ENCODE data around the gene SLC35B1.
"Not testable (repeated sequence)": the region's sequence is repeated elsewhere in the genome, so short reads cannot be mapped to it uniquely, and the experiment has no call there.

Gene SLC35B1

GRCh38 chr17:49677134-49677932 is 30.4 kb downstream of the SLC35B1 start:
- Histone ChIP-seq H3K4me3 (ENCODE audit: low read length) (peak overlapping the region; percentile 75), H3K9ac (ENCODE audit: low read depth, low read length) (peak overlapping the region; percentile 88), H3K27me3 (ENCODE audit: control insufficient read depth, insufficient read depth, low read length) (peaks cover 6% of the 10 kb centered on the region), H3K4me1 (ENCODE audit: control insufficient read depth, insufficient read depth, low read length) (peaks cover 17% of the 10 kb centered on the region), H3K9me3 (replicated peaks; ENCODE audit: low read length) (no peaks in the 10 kb centered on the region), H3K4me2 (ENCODE audit: low read length) (peak overlapping the region; percentile 87), H3K36me3 (ENCODE audit: insufficient read depth, low read length) (peaks cover 8% of the 10 kb centered on the region)

- Histone ChIP-seq H3K36me3 (ENCODE audit: insufficient read depth, low read length) (peaks cover 8% of the 10 kb centered on the region), H3K9ac (ENCODE audit: low read depth, low read length) (peak overlapping the region; percentile 88), H3K4me3 (ENCODE audit: low read length) (peak overlapping the region; percentile 75), H3K27me3 (ENCODE audit: control insufficient read depth, insufficient read depth, low read length) (peaks cover 3% of the 10 kb centered on the region), H3K4me2 (ENCODE audit: low read length) (peak overlapping the region; percentile 87), H3K9me3 (replicated peaks; ENCODE audit: low read length) (no peaks in the 10 kb centered on the region), H3K4me1 (ENCODE audit: control insufficient read depth, insufficient read depth, low read length) (peaks cover 17% of the 10 kb centered on the region)
Observed at GRCh38 chr17:49676276-49676868, 31.4 kb downstream of the SLC35B1 start.

- Histone ChIP-seq H3K27me3 (ENCODE audit: control insufficient read depth, insufficient read depth, low read length) (no peaks in the 10 kb centered on the region), H3K36me3 (ENCODE audit: insufficient read depth, low read length) (peaks cover 8% of the 10 kb centered on the region), H3K9ac (ENCODE audit: low read depth, low read length) (no peak overlapping the region), H3K4me1 (ENCODE audit: control insufficient read depth, insufficient read depth, low read length) (peaks cover 25% of the 10 kb centered on the region), H3K9me3 (replicated peaks; ENCODE audit: low read length) (no peaks in the 10 kb centered on the region), H3K4me2 (ENCODE audit: low read length) (peak overlapping the region; percentile 12), H3K4me3 (ENCODE audit: low read length) (no peak overlapping the region)
Observed at GRCh38 chr17:49674507-49674906, 33.3 kb downstream of the SLC35B1 start.

- not testable (repeated sequence) for H3K4me2 ChIP-seq (ENCODE audit: low read length); H3K9ac ChIP-seq (ENCODE audit: low read depth, low read length); H3K27me3 ChIP-seq (ENCODE audit: control insufficient read depth, insufficient read depth, low read length); H3K4me3 ChIP-seq (ENCODE audit: low read length); H3K9me3 ChIP-seq (replicated peaks; ENCODE audit: low read length); H3K36me3 ChIP-seq (ENCODE audit: insufficient read depth, low read length)
- peaks cover 25% of the 10 kb centered on the region for H3K4me1 ChIP-seq (ENCODE audit: control insufficient read depth, insufficient read depth, low read length)
Observed at GRCh38 chr17:49673679-49674078, 34.1 kb downstream of the SLC35B1 start.

- Histone ChIP-seq H3K9me3 (replicated peaks; ENCODE audit: low read length) (no peaks in the 10 kb centered on the region), H3K4me3 (ENCODE audit: low read length) (no peak overlapping the region), H3K4me2 (ENCODE audit: low read length) (no peak overlapping the region), H3K36me3 (ENCODE audit: insufficient read depth, low read length) (peaks cover 8% of the 10 kb centered on the region), H3K27me3 (ENCODE audit: control insufficient read depth, insufficient read depth, low read length) (no peaks in the 10 kb centered on the region), H3K9ac (ENCODE audit: low read depth, low read length) (no peak overlapping the region), H3K4me1 (ENCODE audit: control insufficient read depth, insufficient read depth, low read length) (peaks cover 8% of the 10 kb centered on the region)
Observed at GRCh38 chr17:49670641-49671040, 37.1 kb downstream of the SLC35B1 start.

- Histone ChIP-seq H3K27me3 (ENCODE audit: control insufficient read depth, insufficient read depth, low read length) (no peaks in the 10 kb centered on the region), H3K4me3 (ENCODE audit: low read length) (no peak overlapping the region), H3K36me3 (ENCODE audit: insufficient read depth, low read length) (peaks cover 5% of the 10 kb centered on the region), H3K9me3 (replicated peaks; ENCODE audit: low read length) (no peaks in the 10 kb centered on the region), H3K4me1 (ENCODE audit: control insufficient read depth, insufficient read depth, low read length) (peaks cover 8% of the 10 kb centered on the region), H3K9ac (ENCODE audit: low read depth, low read length) (no peak overlapping the region), H3K4me2 (ENCODE audit: low read length) (no peak overlapping the region)
Observed at GRCh38 chr17:49670002-49670401, 37.8 kb downstream of the SLC35B1 start.

GRCh38 chr17:49667854-49668253 is 39.9 kb downstream of the SLC35B1 start:
- Histone ChIP-seq H3K9me3 (replicated peaks; ENCODE audit: low read length) (no peaks in the 10 kb centered on the region), H3K9ac (ENCODE audit: low read depth, low read length) (no peak overlapping the region), H3K4me1 (ENCODE audit: control insufficient read depth, insufficient read depth, low read length) (peaks cover 8% of the 10 kb centered on the region), H3K36me3 (ENCODE audit: insufficient read depth, low read length) (peaks cover 4% of the 10 kb centered on the region), H3K4me2 (ENCODE audit: low read length) (no peak overlapping the region), H3K27me3 (ENCODE audit: control insufficient read depth, insufficient read depth, low read length) (no peaks in the 10 kb centered on the region), H3K4me3 (ENCODE audit: low read length) (no peak overlapping the region)

GRCh38 chr17:49664706-49665211 is 43.0 kb downstream of the SLC35B1 start:
- peaks cover 6% of the 10 kb centered on the region for H3K36me3 ChIP-seq (ENCODE audit: insufficient read depth, low read length)
- H3K4me2 ChIP-seq (ENCODE audit: low read length), result no peak overlapping the region
- no peaks in the 10 kb centered on the region for H3K27me3 ChIP-seq (ENCODE audit: control insufficient read depth, insufficient read depth, low read length)
- H3K9me3 ChIP-seq (replicated peaks; ENCODE audit: low read length), result no peaks in the 10 kb centered on the region
- no peaks in the 10 kb centered on the region for H3K4me1 ChIP-seq (ENCODE audit: control insufficient read depth, insufficient read depth, low read length)
- H3K9ac ChIP-seq (ENCODE audit: low read depth, low read length), result no peak overlapping the region
- no peak overlapping the region for H3K4me3 ChIP-seq (ENCODE audit: low read length)

GRCh38 chr17:49659661-49660382 is 47.9 kb downstream of the SLC35B1 start:
- Histone ChIP-seq H3K4me1 (ENCODE audit: control insufficient read depth, insufficient read depth, low read length) (no peaks in the 10 kb centered on the region), H3K4me2 (ENCODE audit: low read length) (no peak overlapping the region), H3K4me3 (ENCODE audit: low read length) (no peak overlapping the region), H3K9ac (ENCODE audit: low read depth, low read length) (no peak overlapping the region), H3K9me3 (replicated peaks; ENCODE audit: low read length) (no peaks in the 10 kb centered on the region), H3K36me3 (ENCODE audit: insufficient read depth, low read length) (peaks cover 6% of the 10 kb centered on the region), H3K27me3 (ENCODE audit: control insufficient read depth, insufficient read depth, low read length) (no peaks in the 10 kb centered on the region)

GRCh38 chr17:49656247-49656646 is 51.5 kb downstream of the SLC35B1 start:
- no peaks in the 10 kb centered on the region for H3K4me1 ChIP-seq (ENCODE audit: control insufficient read depth, insufficient read depth, low read length)

More at GRCh38 chr17:49656247-49656646, 51.5 kb downstream of the SLC35B1 start:
- Histone ChIP-seq H3K9me3 (replicated peaks; ENCODE audit: low read length) (no peaks in the 10 kb centered on the region), H3K4me3 (ENCODE audit: low read length) (no peak overlapping the region), H3K36me3 (ENCODE audit: insufficient read depth, low read length) (no peaks in the 10 kb centered on the region), H3K9ac (ENCODE audit: low read depth, low read length) (no peak overlapping the region), H3K27me3 (ENCODE audit: control insufficient read depth, insufficient read depth, low read length) (no peaks in the 10 kb centered on the region), H3K4me2 (ENCODE audit: low read length) (no peak overlapping the region)
